NCI-H1417 (cell line): ENCODE measurements around the gene OR2G3.
A peak's percentile ranks its signal among the peaks of the same experiment; 100 is the strongest.

Experiments used
- DNase-seq, 3 experiments: peaks; one replicate each; lab custom pipeline; 2025; lab: John Stamatoyannopoulos, UW

Gene OR2G3

GRCh38 chr1:247605286-247605685 is at the start of gene OR2G3:
OR2G3 (plus strand) TSS chr1:247605586; CDS start chr1:247605586, 0 bp downstream.
- DNase-seq = no peak

GRCh38 chr1:247557926-247558674 is 47.3 kb upstream of the OR2G3 start:
- no peak for DNase-seq

GRCh38 chr1:247561711-247562110 is 43.7 kb upstream of the OR2G3 start:
- no peak for DNase-seq

GRCh38 chr1:247562198-247562597 is 43.2 kb upstream of the OR2G3 start:
- no peak for DNase-seq

- no peak for DNase-seq
Measured at GRCh38 chr1:247574236-247574635, 31.1 kb upstream of the OR2G3 start.

GRCh38 chr1:247574664-247575063 is 30.7 kb upstream of the OR2G3 start:
- DNase-seq = no peak

- peak in 1 of 3 experiments; percentile 31 for DNase-seq
Measured at GRCh38 chr1:247576514-247576913, 28.9 kb upstream of the OR2G3 start.

- DNase-seq = no peak
Measured at GRCh38 chr1:247578946-247579460, 26.4 kb upstream of the OR2G3 start.

GRCh38 chr1:247588060-247588459 is 17.3 kb upstream of the OR2G3 start, which contains the start of gene OR2G2:
OR2G2 (plus strand) TSS chr1:247588360; CDS start chr1:247588360, 0 bp downstream.
- DNase-seq = no peak

- DNase-seq = no peak
Measured at GRCh38 chr1:247613405-247613804, 8.0 kb downstream of the OR2G3 start.

GRCh38 chr1:247614625-247615024 is 9.2 kb downstream of the OR2G3 start:
- no peak for DNase-seq

GRCh38 chr1:247627951-247628350 is 22.6 kb downstream of the OR2G3 start:
- DNase-seq = no peak

GRCh38 chr1:247638011-247638410 is 32.6 kb downstream of the OR2G3 start:
- no peak for DNase-seq

- no peak for DNase-seq
Measured at GRCh38 chr1:247638781-247639180, 33.4 kb downstream of the OR2G3 start.

GRCh38 chr1:247639381-247639981 is 34.1 kb downstream of the OR2G3 start:
- DNase-seq = no peak

- no peak for DNase-seq
Measured at GRCh38 chr1:247642742-247643141, 37.4 kb downstream of the OR2G3 start.

- DNase-seq = no peak
Measured at GRCh38 chr1:247646867-247647266, 41.5 kb downstream of the OR2G3 start.

- peak in 1 of 3 experiments; percentile 9 for DNase-seq
Measured at GRCh38 chr1:247647864-247648263, 42.5 kb downstream of the OR2G3 start.

- DNase-seq = no peak
Measured at GRCh38 chr1:247653040-247653439, 47.7 kb downstream of the OR2G3 start.
